A549 (cell line): ENCODE results near the gene HIVEP3. TPM values are rescaled to one million over a fixed set of nuclear protein-coding genes. Genes with fewer than 3 reads are reported as not detected.

Experiments
- ATAC-seq, 2 experiments: fragments of 200-7000 bp in 1 of 2; fragments of >200 bp in 1 of 2; cut with Nextera tagmentation in 1 of 2; cut with Tn5 transposase in 1 of 2; 3 replicates each; pipeline versions ENCODE4 v1.8.0 to v1.9.1; 2018 to 2020; ENCODE audit warnings: mild to moderate bottlenecking in 1 of 2, moderate library complexity in 1 of 2
- CTCF ChIA-PET: fragments of 300-600 bp; sonication (Branson Sonifier 250); formaldehyde crosslinking; extraction: SDS; loops from one replicate; lab custom pipeline; 2021; ENCODE audit warnings: antibody characterized with exemption, inconsistent platforms; lab: Yijun Ruan, JAX
- POLR2A ChIA-PET: fragments of 350-600 bp; formaldehyde crosslinking; extraction: SDS; loops from one replicate; lab custom pipeline; 2021; ENCODE audit warnings: antibody characterized with exemption, inconsistent platforms; lab: Yijun Ruan, JAX
- DNase-seq, 2 experiments: peaks; one replicate each; pipeline versions ENCODE4 v3.0.0 to v3.0.0-alpha.2; 2011 to 2016; ENCODE audit warnings: low read depth in 1 of 2, low spot score in 1 of 2
- FAIRE-seq: peaks from 2 replicates; lab custom pipeline; 2011; peaks lifted over from hg19 to GRCh38; lab: Jason Lieb, UNC
- H3K27ac ChIP-seq, 2 experiments: fragments of >200 bp; sonication (Bioruptor Twin); formaldehyde crosslinking; 3 replicates each; pipeline ENCODE4 v1.5.1; 2016 to 2017
- H3K4me1 ChIP-seq: fragments of >200 bp; sonication (Bioruptor Twin); formaldehyde crosslinking; 3 replicates; pipeline ENCODE4 v1.6.1; 2016
- H3K4me2 ChIP-seq: fragments of >200 bp; sonication (Bioruptor Twin); formaldehyde crosslinking; 3 replicates; pipeline ENCODE4 v1.6.1; 2016
- H3K4me3 ChIP-seq: fragments of >200 bp; sonication (Bioruptor Twin); formaldehyde crosslinking; 3 replicates; pipeline ENCODE4 v1.5.1; 2016
- H3K9me3 ChIP-seq: fragments of >200 bp; sonication (Bioruptor Twin); formaldehyde crosslinking; 3 replicates; pipeline ENCODE4 v1.6.1; 2016
- CBX8 ChIP-seq: fragments of 200-600 bp; sonication (generic); IDR thresholded peaks from 2 replicates; pipeline ENCODE4 v1.6.1; 2016
- CTCF ChIP-seq: fragments of >200 bp; sonication (Bioruptor Twin); formaldehyde crosslinking; IDR thresholded peaks from 3 replicates; pipeline ENCODE4 v1.5.1; 2016
- EHF ChIP-seq: fragments of 250-450 bp; sonication (Bioruptor Pico); IDR thresholded peaks from 2 replicates; pipeline ENCODE4 v1.5.0; 2020; ENCODE audit warnings: mild to moderate bottlenecking
- HES2 ChIP-seq: fragments of >200 bp; sonication (Bioruptor Twin); formaldehyde crosslinking; IDR thresholded peaks from 2 replicates; pipeline ENCODE4 v1.6.1; 2016
- HOXB13 ChIP-seq: fragments of 250-450 bp; sonication (Bioruptor Pico); IDR thresholded peaks from 2 replicates; pipeline ENCODE4 v1.5.0; 2020; ENCODE audit warnings: low read depth, mild to moderate bottlenecking, moderate library complexity
- JUN ChIP-seq, 2 experiments: fragments of >200 bp; sonication (Bioruptor Twin); formaldehyde crosslinking; IDR thresholded peaks; 2 replicates in 1 of 2; 3 replicates in 1 of 2; pipeline ENCODE4 v1.6.1; 2016 to 2017
- MAFK ChIP-seq: fragments of 450-650 bp; IDR thresholded peaks from 2 replicates; pipeline ENCODE4 v1.6.1; 2014; ENCODE audit not compliant: partially characterized antibody
- MYC ChIP-seq: IDR thresholded peaks from 2 replicates; pipeline ENCODE4 v1.6.1; 2012; ENCODE audit warnings: mild to moderate bottlenecking, inconsistent platforms, low read length, improper control_type of control experiment, borderline replicate concordance
- NFE2L2 ChIP-seq: fragments of 150-350 bp; conservative IDR thresholded peaks from 2 replicates; pipeline ENCODE4 v1.6.1; 2014; ENCODE audit warnings: low read length
- NR3C1 ChIP-seq: fragments of >200 bp; sonication (Bioruptor Twin); formaldehyde crosslinking; IDR thresholded peaks from 3 replicates; pipeline ENCODE4 v1.6.1; 2017
- POLR2A ChIP-seq: IDR thresholded peaks from 2 replicates; pipeline ENCODE4 v1.6.1; 2012; ENCODE audit warnings: mild to moderate bottlenecking, low read length
- POLR2AphosphoS2 ChIP-seq: conservative IDR thresholded peaks from 2 replicates; pipeline ENCODE4 v1.6.1; 2012; ENCODE audit warnings: low read length, improper control_type of control experiment, inconsistent platforms
- RARB ChIP-seq: fragments of 250-450 bp; sonication (Bioruptor Pico); IDR thresholded peaks from 2 replicates; pipeline ENCODE4 v1.8.0; 2021; ENCODE audit warnings: mild to moderate bottlenecking, moderate library complexity
- RFX5 ChIP-seq: fragments of 450-650 bp; IDR thresholded peaks from 2 replicates; pipeline ENCODE4 v1.7.1; 2014; ENCODE audit warnings: antibody characterized with exemption, mild to moderate bottlenecking, moderate library complexity
- SMC3 ChIP-seq: fragments of >200 bp; sonication (Bioruptor Twin); formaldehyde crosslinking; IDR thresholded peaks from 3 replicates; pipeline ENCODE4 v1.6.1; 2018; ENCODE audit warnings: inconsistent platforms
- ZC3H11A ChIP-seq: fragments of 450-650 bp; IDR thresholded peaks from 2 replicates; pipeline ENCODE4 v1.6.1; 2014; ENCODE audit warnings: antibody characterized with exemption, mild to moderate bottlenecking
- ZSCAN20 ChIP-seq: fragments of 250-450 bp; sonication (Bioruptor Pico); IDR thresholded peaks from 2 replicates; pipeline ENCODE4 v1.8.0; 2022; ENCODE audit warnings: mild to moderate bottlenecking, moderate library complexity
- WGBS: methylation state at CpG from one replicate; pipeline ENCODE4 v1.1.6; 2017; ENCODE audit errors: missing lambda C conversion rate; 5-methylcytosine and 5-hydroxymethylcytosine counted together
- polyA plus RNA-seq, 4 experiments: library from polyadenylated mRNA; depleted of rRNA in 3 of 4; stranded (reverse); fragments of >200 nt; fragmentation: RNase III in 1 of 4; extraction: RNeasy Plus Mini Kit Qiagen cat#74134 plus additional on column Dnase treatment in 1 of 4; gene quantifications; 2 replicates in 3 of 4; 3 replicates in 1 of 4; pipeline ENCODE4 v1.2.3, GENCODE V29; 2011 to 2017

Gene HIVEP3
- polyA plus RNA-seq, 2 of the 4 experiments (the other 2 are of a cell fraction), result 1.5 to 2.0 TPM

- no peak for TF ChIP-seq JUN (IDR thresholded peaks at IDR 0.05)
- TF ChIP-seq NR3C1, result no peak
Observed at GRCh38 chr1:41816061-41816460, 102.7 kb downstream of the HIVEP3 start (continued).

- no peak for ATAC-seq
- H3K4me1 ChIP-seq, result peaks cover 12% of the 10 kb centered on the region; the same call in 1 of the 3 replicates
- DNase-seq, result no peak
- no peaks in the 10 kb centered on the region for H3K9me3 ChIP-seq
- CTCF ChIA-PET, result interaction anchor here (0.9 to 1.4 kb wide), 2 partner anchors 28 to 240 kb away, joined by 3 read pairs; no protein-coding TSS in a partner anchor
- FAIRE-seq, result no peak
- no peak for TF ChIP-seq POLR2A
- TF ChIP-seq CTCF, result no peak
- no peak for TF ChIP-seq RARB
- TF ChIP-seq, all 56 proteins: peak for 0
- no peak overlapping the region for H3K4me3 ChIP-seq
- WGBS, result 67% methylated on average over 9 of the region's 9 CpGs
- no peak overlapping the region for H3K27ac ChIP-seq
- POLR2A ChIA-PET, result interaction anchor here (2.3 kb wide), 1 partner anchor 49 kb away, joined by 9 read pairs; no protein-coding TSS in a partner anchor
- H3K4me2 ChIP-seq, result no peak overlapping the region
Observed at GRCh38 chr1:41813755-41814745, 104.7 kb downstream of the HIVEP3 start.

- no peak overlapping the region for H3K4me3 ChIP-seq
- H3K4me2 ChIP-seq, result no peak overlapping the region
- no peak for TF ChIP-seq CBX8
- no peak for TF ChIP-seq HES2
- TF ChIP-seq CTCF, result no peak
- TF ChIP-seq NFE2L2, result no peak
- TF ChIP-seq HOXB13 (CRISPR knock-in tag), result no peak
- TF ChIP-seq MYC, result no peak
- no peak for TF ChIP-seq POLR2AphosphoS2
- no peak for TF ChIP-seq SMC3
- TF ChIP-seq POLR2A, result no peak
- TF ChIP-seq ZSCAN20, result no peak
- no peak for TF ChIP-seq RFX5
- TF ChIP-seq MAFK, result no peak
- TF ChIP-seq ZC3H11A, result no peak
- TF ChIP-seq RARB, result no peak
- TF ChIP-seq EHF, result no peak
- TF ChIP-seq, all 56 proteins: peak for 0
- WGBS, result 80% methylated on average over 2 of the region's 5 CpGs
- H3K27ac ChIP-seq, result peak overlapping the region; percentile 28 to 74; a peak in 2 of 6 replicates
- FAIRE-seq, result no peak
- ChIA-PET POLR2A (interaction anchor here (2.3 kb wide), 1 partner anchor 49 kb away, joined by 9 read pairs; no protein-coding TSS in a partner anchor), CTCF (interaction anchor here (1.9 kb wide), 1 partner anchor 12 kb away, joined by 6 read pairs; no protein-coding TSS in a partner anchor)
- DNase-seq, result no peak
- peaks cover 12% of the 10 kb centered on the region; the same call in 1 of the 3 replicates for H3K4me1 ChIP-seq
- H3K9me3 ChIP-seq, result no peaks in the 10 kb centered on the region
- no peak for ATAC-seq
Observed at GRCh38 chr1:41813226-41813625, 105.5 kb downstream of the HIVEP3 start.
